Ovary (tissue), 3 donors: ENCODE measurements around the gene CCDC198.

Experiments used
- CTCF ChIP-seq, 3 donors: fragments of 450-650 bp in 2 of 3; fragments of 200-600 bp in 1 of 3; IDR thresholded peaks; one replicate each; pipeline versions ENCODE4 v1.5.1 to v1.8.0; 2016 to 2022; ENCODE audit warnings: antibody characterized with exemption in 3 of 3, mild to moderate bottlenecking in 1 of 3
- POLR2A ChIP-seq: fragments of 450-650 bp; IDR thresholded peaks from one replicate; pipeline ENCODE4 v1.6.1; 2017; ENCODE audit warnings: antibody characterized with exemption, mild to moderate bottlenecking, moderate library complexity
- donor health status: DM: no; HTN: no; CAD: no.

GRCh38 chr14:57420033-57420432 lies 73.6 kb downstream of the CCDC198 start:
- no peak for TF ChIP-seq CTCF (IDR thresholded peaks at IDR 0.05)
- no peak for TF ChIP-seq POLR2A
